ENCODE measurements around the gene TERT.
"Not testable (repeated sequence)": the region's sequence is repeated elsewhere in the genome, so short reads cannot be mapped to it uniquely, and the experiment has no call there.

Gene TERT

GRCh38 chr5:1232780-1233179, 62.1 kb downstream of the TERT start:
- TF ChIP-seq, protein P1, sequence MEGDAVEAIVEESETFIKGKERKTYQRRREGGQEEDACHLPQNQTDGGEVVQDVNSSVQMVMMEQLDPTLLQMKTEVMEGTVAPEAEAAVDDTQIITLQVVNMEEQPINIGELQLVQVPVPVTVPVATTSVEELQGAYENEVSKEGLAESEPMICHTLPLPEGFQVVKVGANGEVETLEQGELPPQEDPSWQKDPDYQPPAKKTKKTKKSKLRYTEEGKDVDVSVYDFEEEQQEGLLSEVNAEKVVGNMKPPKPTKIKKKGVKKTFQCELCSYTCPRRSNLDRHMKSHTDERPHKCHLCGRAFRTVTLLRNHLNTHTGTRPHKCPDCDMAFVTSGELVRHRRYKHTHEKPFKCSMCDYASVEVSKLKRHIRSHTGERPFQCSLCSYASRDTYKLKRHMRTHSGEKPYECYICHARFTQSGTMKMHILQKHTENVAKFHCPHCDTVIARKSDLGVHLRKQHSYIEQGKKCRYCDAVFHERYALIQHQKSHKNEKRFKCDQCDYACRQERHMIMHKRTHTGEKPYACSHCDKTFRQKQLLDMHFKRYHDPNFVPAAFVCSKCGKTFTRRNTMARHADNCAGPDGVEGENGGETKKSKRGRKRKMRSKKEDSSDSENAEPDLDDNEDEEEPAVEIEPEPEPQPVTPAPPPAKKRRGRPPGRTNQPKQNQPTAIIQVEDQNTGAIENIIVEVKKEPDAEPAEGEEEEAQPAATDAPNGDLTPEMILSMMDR (IDR thresholded peaks at IDR 0.05; ENCODE audit: borderline replicate concordance, insufficient read depth, low read depth, low read length), result no peak
- H3K4me3 ChIP-seq (ENCODE audit: low read depth, low read length), result no peak overlapping the region

- H3K4me3 ChIP-seq (ENCODE audit: low read depth, low read length), result no peak overlapping the region
- TF ChIP-seq, protein P1 (IDR thresholded peaks at IDR 0.05; ENCODE audit: borderline replicate concordance, insufficient read depth, low read depth, low read length), result no peak
Measured at GRCh38 chr5:1231354-1231905, 63.4 kb downstream of the TERT start.

DNA sequence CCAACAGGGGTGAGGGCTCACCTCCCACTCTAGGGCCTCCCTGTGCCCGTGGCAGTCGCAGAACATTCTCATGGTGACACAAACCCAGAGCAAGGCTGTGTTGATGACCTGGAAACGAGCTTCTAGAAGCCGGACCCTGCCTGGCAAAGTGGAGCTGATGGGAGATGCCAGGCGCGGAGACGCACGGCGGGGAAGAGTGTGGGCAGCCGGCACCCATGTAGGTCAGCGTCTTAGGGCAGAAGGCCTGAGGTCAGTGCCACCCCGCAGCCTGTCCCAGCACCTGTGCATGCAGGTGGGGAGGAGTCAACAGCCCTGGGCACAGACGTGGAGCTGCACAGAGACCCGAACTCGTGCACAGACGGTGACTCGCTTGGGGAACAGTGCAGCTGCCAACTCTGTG, 64.3 kb downstream of the TERT start:
- TF ChIP-seq, protein P1 (IDR thresholded peaks at IDR 0.05; ENCODE audit: borderline replicate concordance, insufficient read depth, low read depth, low read length), result no peak
- no peak overlapping the region for H3K4me3 ChIP-seq (ENCODE audit: low read depth, low read length)

DNA sequence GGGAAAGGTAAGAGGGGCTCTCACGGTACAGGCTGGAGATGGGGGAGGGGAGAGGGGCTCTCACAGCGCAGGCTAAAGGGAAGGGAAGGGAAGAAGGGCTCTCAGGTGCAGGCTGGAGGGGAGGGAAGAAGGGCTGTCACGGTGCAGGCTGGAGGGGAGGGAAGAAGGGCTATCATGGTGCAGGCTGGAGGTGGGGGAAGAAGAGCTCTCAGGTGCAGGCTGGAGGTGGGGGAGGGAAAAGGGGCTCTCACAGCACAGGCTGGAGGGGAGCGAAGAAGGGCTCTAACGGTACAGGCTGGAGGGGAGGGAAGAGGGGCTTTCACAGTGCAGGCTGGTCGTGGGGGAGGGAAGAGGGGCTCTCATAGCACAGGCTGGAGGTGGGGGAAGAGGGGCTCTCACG, 65.0 kb downstream of the TERT start:
- TF ChIP-seq, protein P1 (IDR thresholded peaks at IDR 0.05; ENCODE audit: borderline replicate concordance, insufficient read depth, low read depth, low read length), result no peak
- H3K4me3 ChIP-seq (ENCODE audit: low read depth, low read length), result no peak overlapping the region

GRCh38 chr5:1229023-1229422, 65.8 kb downstream of the TERT start:
- H3K4me3 ChIP-seq (ENCODE audit: low read depth, low read length), result not testable (repeated sequence)

GRCh38 chr5:1228120-1228519, 66.7 kb downstream of the TERT start:
- H3K4me3 ChIP-seq (ENCODE audit: low read depth, low read length), result no peak overlapping the region
- TF ChIP-seq, protein P1 (IDR thresholded peaks at IDR 0.05; ENCODE audit: borderline replicate concordance, insufficient read depth, low read depth, low read length), result no peak

- no peak overlapping the region for H3K4me3 ChIP-seq (ENCODE audit: low read depth, low read length)
- TF ChIP-seq, protein P1 (IDR thresholded peaks at IDR 0.05; ENCODE audit: borderline replicate concordance, insufficient read depth, low read depth, low read length), result no peak
Measured at GRCh38 chr5:1227667-1228066, 67.2 kb downstream of the TERT start.

All from GM12875 (cell line).